ENCODE data around the gene PXDN. TPM values are rescaled to one million over a fixed set of nuclear protein-coding genes. Genes with fewer than 3 reads are reported as not detected.

PXDN gene
- total and polyA plus RNA-seq, 2 of the 4 experiments (the other 2 are of a cell fraction): 153 to 332 TPM

DNA sequence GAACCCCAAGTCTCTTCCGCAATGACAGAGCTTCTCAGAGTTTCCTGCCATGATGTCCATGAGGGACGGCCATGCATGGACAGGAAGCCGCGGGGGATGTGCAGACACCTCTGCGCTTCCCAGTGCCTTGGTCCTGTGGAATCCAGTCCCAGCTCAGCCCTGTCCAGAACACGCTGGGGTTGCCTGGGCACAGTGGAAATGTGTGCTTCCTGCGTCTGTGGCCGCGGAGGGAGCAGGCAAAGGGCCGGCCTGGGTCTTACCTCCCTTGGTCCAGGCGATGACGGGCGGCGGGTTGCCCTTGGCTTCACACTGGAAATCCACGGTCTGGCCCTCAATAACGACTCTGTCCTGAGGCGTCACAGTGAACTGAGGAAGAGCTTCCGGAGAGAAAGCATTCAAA is 79.6 kb downstream of the PXDN start:
- no peak overlapping the region for H2BK15ac ChIP-seq (ENCODE audit: low read depth, low read length)
- no peaks in the 10 kb centered on the region for H3K4me1 ChIP-seq (ENCODE audit: control insufficient read depth, insufficient read depth, low read length)
- H3K36me3 ChIP-seq (ENCODE audit: control insufficient read depth, insufficient read depth, low read length): peaks cover 70% of the 10 kb centered on the region
- CTCF ChIA-PET: interaction anchor here (1.6 kb wide), 1 partner anchor 86 kb away, joined by 4 read pairs; no protein-coding TSS in a partner anchor
- no peak overlapping the region for H3K9ac ChIP-seq (ENCODE audit: low read depth, low read length)
- WGBS, 2 experiments (ENCODE audit: extremely low coverage in 2 of 2, insufficient read length in 1 of 2): 93% methylated on average over 16 of the region's 18 CpGs; no CpG with 5 or more reads in 1 of the 2 experiments
- peaks cover 35 to 70% of the 10 kb centered on the region in 2 experiments for H3K79me1 ChIP-seq (ENCODE audit: low read depth in 1 of 2, low read length in 2 of 2)
- no peak overlapping the region for H3K56ac ChIP-seq (ENCODE audit: extremely low read depth, insufficient read depth, low read length)
- H3K18ac ChIP-seq (ENCODE audit: low read depth, low read length): no peak overlapping the region
- no TSS peak for BruUV-seq (replicated peaks)
- H2AK5ac ChIP-seq (ENCODE audit: low read depth, low read length): no peak overlapping the region
- DNase-seq (no peak), ATAC-seq (ENCODE audit: low read depth) (no peak)
- H2BK120ac ChIP-seq (ENCODE audit: low read depth, low read length): no peak overlapping the region
- no peaks in the 10 kb centered on the region for H3K9me3 ChIP-seq (ENCODE audit: control insufficient read depth, insufficient read depth, low read length)
- no peak overlapping the region for H3K4me2 ChIP-seq (ENCODE audit: low read depth, low read length)
- H2AK9ac ChIP-seq (replicated peaks; ENCODE audit: low read depth, low read length, poor library complexity): no peak overlapping the region
- TF ChIP-seq CEBPB (IDR thresholded peaks at IDR 0.05; ENCODE audit: low read depth, low read length) (no peak), RAD21 (IDR thresholded peaks at IDR 0.05; ENCODE audit: low read length) (no peak), MAFK (IDR thresholded peaks at IDR 0.05; ENCODE audit: low read depth, low read length) (no peak), MXI1 (IDR thresholded peaks at IDR 0.05; ENCODE audit: borderline replicate concordance, low read depth, low read length) (no peak), SMC3 (IDR thresholded peaks at IDR 0.05; ENCODE audit: low read depth, low read length) (no peak), RCOR1 (IDR thresholded peaks at IDR 0.05; ENCODE audit: insufficient replicate concordance, low read length) (no peak), CHD1 (IDR thresholded peaks at IDR 0.05; ENCODE audit: low read depth, low read length) (no peak), BHLHE40 (IDR thresholded peaks at IDR 0.05; ENCODE audit: low read depth, low read length) (no peak), NFE2L2 (IDR thresholded peaks at IDR 0.05; ENCODE audit: low read depth, low read length) (no peak), POLR2A (IDR thresholded peaks at IDR 0.05; ENCODE audit: low read depth, low read length) (no peak), MAZ (IDR thresholded peaks at IDR 0.05; ENCODE audit: borderline replicate concordance, low read depth, low read length) (no peak), RFX5 (IDR thresholded peaks at IDR 0.05; ENCODE audit: low read depth, low read length) (no peak), FOS (IDR thresholded peaks at IDR 0.05; ENCODE audit: low read depth, low read length) (no peak)
- TF ChIP-seq, protein P1, sequence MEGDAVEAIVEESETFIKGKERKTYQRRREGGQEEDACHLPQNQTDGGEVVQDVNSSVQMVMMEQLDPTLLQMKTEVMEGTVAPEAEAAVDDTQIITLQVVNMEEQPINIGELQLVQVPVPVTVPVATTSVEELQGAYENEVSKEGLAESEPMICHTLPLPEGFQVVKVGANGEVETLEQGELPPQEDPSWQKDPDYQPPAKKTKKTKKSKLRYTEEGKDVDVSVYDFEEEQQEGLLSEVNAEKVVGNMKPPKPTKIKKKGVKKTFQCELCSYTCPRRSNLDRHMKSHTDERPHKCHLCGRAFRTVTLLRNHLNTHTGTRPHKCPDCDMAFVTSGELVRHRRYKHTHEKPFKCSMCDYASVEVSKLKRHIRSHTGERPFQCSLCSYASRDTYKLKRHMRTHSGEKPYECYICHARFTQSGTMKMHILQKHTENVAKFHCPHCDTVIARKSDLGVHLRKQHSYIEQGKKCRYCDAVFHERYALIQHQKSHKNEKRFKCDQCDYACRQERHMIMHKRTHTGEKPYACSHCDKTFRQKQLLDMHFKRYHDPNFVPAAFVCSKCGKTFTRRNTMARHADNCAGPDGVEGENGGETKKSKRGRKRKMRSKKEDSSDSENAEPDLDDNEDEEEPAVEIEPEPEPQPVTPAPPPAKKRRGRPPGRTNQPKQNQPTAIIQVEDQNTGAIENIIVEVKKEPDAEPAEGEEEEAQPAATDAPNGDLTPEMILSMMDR (conservative IDR thresholded peaks at IDR 0.05; ENCODE audit: low read depth, low read length): no peak
- TF ChIP-seq, protein P2, sequence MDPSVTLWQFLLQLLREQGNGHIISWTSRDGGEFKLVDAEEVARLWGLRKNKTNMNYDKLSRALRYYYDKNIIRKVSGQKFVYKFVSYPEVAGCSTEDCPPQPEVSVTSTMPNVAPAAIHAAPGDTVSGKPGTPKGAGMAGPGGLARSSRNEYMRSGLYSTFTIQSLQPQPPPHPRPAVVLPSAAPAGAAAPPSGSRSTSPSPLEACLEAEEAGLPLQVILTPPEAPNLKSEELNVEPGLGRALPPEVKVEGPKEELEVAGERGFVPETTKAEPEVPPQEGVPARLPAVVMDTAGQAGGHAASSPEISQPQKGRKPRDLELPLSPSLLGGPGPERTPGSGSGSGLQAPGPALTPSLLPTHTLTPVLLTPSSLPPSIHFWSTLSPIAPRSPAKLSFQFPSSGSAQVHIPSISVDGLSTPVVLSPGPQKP (IDR thresholded peaks at IDR 0.05; ENCODE audit: borderline replicate concordance, low read depth, low read length): no peak
- TF ChIP-seq, protein P3, sequence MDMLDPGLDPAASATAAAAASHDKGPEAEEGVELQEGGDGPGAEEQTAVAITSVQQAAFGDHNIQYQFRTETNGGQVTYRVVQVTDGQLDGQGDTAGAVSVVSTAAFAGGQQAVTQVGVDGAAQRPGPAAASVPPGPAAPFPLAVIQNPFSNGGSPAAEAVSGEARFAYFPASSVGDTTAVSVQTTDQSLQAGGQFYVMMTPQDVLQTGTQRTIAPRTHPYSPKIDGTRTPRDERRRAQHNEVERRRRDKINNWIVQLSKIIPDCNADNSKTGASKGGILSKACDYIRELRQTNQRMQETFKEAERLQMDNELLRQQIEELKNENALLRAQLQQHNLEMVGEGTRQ (IDR thresholded peaks at IDR 0.05; ENCODE audit: low read depth, low read length): no peak
- in situ Hi-C loops (cut with MboI; ENCODE audit: low sequenced_read_pairs) (no loop called here), dilution Hi-C loops (cut with HindIII; ENCODE audit: low sequenced_read_pairs, unreplicated experiment) (no loop called here), intact Hi-C loops (cut with micrococcal nuclease) (no loop called here)
- no peak overlapping the region for H3K23ac ChIP-seq (ENCODE audit: low read depth, low read length)
- no peak overlapping the region for H2BK5ac ChIP-seq (ENCODE audit: low read depth, low read length, poor library complexity, severe bottlenecking)
- H4K20me1 ChIP-seq (ENCODE audit: insufficient read depth, low read length): peaks cover 18% of the 10 kb centered on the region
- no peak overlapping the region for H3K4me3 ChIP-seq (ENCODE audit: insufficient read depth, low read depth, low read length)
- H3K9me1 ChIP-seq (ENCODE audit: insufficient read depth, low read length): peaks cover 4% of the 10 kb centered on the region; the same call in 1 of the 2 replicates
- H2BK20ac ChIP-seq (ENCODE audit: low read depth, low read length): no peak overlapping the region
- no peak overlapping the region for H2AFZ ChIP-seq (replicated peaks; ENCODE audit: low read length, poor library complexity)
- H3K14ac ChIP-seq (replicated peaks; ENCODE audit: low read depth, low read length): no peak overlapping the region
- no peaks in the 10 kb centered on the region for H3K27me3 ChIP-seq (ENCODE audit: control insufficient read depth, insufficient read depth, low read length)
- no peak overlapping the region for H4K8ac ChIP-seq (ENCODE audit: low read depth in 2 of 2, low read length in 2 of 2)
- POLR2A ChIA-PET (ENCODE audit: unreplicated experiment): no interaction called here
- no peak overlapping the region for H3K4ac ChIP-seq (ENCODE audit: low read depth, low read length)
- no peak overlapping the region for H4K5ac ChIP-seq (ENCODE audit: low read depth, low read length)
- H3K27ac ChIP-seq (ENCODE audit: insufficient read depth, low read length): no peak overlapping the region
- no peak overlapping the region for H4K91ac ChIP-seq (ENCODE audit: insufficient read depth, low read depth, low read length)
